ENCODE data around the gene ERCC6L2.

Gene ERCC6L2

DNA sequence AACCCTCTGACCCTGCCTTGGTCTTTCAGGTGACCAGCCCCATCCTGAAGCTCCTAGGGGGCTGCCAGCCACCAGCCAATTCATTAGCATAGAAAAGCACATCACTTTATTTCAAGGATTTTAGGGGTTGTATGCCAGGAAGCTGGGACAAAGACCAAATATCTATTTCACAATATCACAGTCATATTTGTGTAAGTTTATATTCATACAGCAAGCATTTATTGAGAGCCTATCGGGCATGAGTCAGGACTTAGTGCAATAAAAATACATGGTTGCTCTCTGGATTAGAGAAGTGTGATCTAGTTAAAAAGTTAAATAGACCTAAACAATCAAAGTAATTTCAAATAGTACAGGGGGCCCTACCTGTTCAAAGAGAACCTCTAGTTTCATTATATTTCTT is 113.8 kb downstream of the ERCC6L2 start:
- DNase-seq, result no peak

DNA sequence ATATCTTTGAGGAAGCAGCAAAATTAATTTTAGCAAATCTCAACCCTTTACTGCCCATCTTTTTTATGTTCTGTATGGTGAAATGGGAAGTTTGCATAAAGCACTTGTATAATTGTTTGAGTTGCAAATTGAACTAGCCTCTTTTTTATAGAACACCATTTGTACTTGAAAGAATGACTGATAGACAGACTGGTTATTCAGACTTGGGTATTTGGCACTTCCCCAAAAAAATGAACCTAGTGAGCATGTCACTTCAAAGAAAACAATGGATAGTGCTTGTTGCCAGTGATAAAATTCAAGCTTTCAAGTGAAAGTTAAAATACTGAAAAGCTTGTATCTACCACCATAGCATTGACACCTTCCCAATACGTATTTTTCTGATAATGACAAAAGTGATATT is 115.8 kb downstream of the ERCC6L2 start:
- DNase-seq, result no peak

DNA sequence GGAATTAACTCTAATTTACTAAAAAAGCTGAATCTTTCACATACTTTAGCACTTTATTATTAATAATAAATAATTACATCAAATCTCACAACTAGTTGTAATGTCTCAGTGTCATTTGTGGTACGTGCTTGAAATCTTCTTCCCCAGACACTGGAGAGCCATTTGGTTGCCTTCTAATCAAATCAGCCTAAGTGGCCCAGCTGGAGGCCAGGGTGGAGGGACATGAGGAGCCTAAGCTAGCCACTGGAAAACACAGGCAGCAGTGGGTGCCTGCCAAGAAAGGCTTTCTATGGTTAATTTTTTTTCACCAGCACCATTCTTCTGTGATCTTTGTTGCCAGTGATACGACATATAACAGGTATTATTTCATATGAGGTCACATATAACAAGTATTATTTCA is 117.0 kb downstream of the ERCC6L2 start:
- DNase-seq, result no peak

DNA sequence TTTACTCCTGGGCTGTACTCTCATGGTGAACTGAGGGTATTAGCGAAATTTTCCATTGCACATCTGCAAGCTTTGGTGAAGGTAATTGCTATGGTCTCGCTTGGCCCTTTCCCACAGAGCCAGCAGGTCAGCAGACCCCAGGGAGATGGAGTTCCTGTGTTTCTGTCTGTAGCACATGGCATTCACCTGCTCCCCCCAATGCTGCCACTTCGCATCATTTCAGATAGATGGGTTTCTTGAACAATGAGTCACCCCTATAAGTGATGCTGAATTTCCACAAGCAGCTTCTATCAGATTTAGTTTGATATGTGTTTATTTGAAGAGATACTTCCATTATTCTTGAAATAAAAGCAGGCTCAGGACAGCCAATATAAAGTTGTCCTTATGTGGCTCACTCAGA is 117.8 kb downstream of the ERCC6L2 start:
- no peak for DNase-seq

DNA sequence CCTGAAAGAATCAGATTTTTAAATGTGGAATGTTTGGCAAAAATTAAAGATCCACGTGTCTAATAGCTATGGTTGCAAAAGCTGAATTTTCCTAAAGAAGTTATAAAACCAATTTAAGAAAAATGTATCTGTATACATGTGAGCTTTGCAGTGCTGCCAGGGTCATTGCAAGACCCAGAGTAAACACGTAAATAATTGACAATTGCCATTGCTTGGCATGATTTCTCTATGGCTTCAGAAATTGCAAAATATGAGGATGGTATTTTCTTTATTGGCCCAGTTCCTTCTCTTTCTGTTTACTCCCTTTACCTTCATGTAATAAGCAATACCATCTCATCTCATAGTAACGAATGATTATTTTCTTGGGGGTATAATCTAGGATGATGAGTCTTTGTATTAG is 123.9 kb downstream of the ERCC6L2 start:
- DNase-seq, result no peak

DNA sequence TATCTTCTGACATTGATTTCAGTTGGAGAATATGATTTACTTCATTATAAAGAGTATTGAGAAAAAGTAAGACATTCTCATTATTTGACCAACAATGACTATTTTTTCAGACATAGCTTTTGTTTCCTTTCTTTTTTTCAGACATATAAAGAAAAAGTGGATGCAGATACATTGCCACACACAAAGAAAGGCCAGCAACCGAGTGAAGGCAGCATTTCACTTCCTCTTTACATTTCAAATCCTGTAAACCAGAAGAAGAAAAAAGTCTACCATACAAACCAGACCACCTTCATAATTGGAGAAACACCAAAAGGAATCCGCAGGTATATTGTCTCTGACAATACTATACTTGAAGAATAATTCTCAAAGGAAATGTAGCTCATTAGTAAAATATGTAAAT is 128.9 kb downstream of the ERCC6L2 start:
- no peak for DNase-seq

DNA sequence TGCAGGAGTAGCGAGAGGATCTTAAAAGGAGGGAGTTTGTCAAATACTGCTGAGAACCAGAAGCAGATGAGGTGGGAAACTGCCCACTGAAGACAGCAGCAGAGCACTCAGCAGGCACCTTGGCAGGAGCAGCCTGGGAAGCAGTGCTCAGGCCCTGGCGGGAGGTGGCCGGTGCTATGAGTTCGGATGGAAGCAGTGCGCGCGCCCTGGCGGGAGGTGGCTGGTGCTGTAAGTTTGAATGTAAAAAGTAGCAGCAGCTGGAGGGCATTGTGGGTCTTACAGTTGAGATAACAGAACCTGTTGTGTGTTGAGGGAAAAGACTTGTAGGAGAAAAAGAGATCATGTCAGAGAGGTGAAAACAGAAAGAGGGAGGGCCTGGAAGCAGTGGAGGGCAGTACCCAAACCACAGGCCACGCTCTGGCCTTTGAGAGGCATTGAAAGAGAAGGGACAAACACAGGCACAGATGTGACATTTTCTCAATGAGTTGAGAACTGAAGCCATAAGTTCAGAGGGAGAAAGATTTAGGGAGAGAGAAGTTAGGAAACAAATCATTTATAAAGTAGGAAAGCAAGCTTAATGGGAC is 130.9 kb downstream of the ERCC6L2 start:
- DNase-seq, result no peak

DNA sequence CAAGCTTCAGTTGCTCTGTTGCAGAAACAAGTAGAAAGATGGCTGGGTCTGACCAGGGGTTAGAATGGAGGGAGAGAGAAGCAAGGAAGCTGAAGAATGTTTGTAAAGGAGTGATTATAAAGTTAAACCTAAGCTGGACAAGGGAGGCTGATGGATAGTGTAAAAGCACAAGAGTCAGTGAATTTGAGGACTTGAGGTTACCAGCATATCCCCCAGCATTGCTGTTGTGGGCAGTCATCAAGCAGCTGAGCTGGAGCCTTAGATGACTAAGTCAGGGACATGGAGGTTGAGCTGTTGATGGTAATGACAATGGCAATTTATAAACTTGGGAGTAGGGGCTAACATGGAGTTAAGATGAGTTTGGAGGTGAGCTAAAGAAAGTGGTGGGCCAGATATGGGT is 131.5 kb downstream of the ERCC6L2 start:
- DNase-seq, result no peak

DNA sequence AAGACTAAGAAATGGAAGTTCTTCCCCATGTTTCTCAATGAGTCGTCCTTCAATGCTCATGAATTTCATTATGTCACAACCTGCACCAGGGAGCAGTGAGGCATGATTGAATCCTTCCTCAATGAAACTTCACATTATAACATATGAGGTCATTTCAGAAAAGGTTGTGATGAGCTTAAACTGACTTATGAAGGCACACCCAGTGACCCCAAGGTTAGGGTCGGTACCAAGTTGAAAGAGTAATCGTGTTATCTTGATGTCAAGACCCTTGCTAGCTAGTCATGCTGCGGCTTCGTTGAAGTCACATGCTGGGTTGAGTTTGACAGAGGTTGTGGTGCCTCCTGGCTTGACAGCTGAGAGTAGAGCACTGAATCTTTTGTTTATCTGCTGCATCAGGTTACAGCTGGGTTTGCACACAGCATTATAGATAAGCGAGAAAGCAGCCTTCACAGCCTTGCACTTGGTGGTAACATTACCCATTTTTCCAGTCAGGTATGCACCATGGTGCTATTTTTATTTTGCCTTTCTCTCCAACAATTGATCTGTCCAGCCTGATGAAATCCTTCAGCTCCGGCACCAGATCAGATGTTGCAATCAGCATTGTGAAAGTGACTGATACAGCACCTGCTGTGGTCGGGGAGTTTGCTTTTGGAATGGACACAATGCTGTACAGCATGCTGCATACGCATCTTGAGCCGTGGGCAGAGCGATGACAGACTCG is 133.2 kb downstream of the ERCC6L2 start:
- DNase-seq, result no peak

DNA sequence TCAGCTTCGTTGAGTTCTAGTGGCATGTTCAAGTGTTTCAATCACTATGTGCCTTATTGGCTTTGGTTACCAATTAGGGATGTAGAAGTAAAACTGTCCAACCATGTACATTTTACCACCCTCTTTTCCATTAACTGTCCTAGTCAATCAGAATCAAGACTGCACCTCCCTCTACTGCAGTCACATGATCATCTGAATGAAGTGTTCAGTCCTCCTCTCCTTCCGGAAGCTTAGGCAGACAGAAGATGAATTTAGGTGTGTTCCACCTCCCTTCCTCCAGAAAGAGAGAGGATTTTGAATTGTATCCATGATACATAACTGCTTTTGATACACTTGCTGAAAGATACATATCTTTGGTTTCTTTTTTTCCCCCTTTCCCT is 133.7 kb downstream of the ERCC6L2 start:
- DNase-seq, result no peak

DNA sequence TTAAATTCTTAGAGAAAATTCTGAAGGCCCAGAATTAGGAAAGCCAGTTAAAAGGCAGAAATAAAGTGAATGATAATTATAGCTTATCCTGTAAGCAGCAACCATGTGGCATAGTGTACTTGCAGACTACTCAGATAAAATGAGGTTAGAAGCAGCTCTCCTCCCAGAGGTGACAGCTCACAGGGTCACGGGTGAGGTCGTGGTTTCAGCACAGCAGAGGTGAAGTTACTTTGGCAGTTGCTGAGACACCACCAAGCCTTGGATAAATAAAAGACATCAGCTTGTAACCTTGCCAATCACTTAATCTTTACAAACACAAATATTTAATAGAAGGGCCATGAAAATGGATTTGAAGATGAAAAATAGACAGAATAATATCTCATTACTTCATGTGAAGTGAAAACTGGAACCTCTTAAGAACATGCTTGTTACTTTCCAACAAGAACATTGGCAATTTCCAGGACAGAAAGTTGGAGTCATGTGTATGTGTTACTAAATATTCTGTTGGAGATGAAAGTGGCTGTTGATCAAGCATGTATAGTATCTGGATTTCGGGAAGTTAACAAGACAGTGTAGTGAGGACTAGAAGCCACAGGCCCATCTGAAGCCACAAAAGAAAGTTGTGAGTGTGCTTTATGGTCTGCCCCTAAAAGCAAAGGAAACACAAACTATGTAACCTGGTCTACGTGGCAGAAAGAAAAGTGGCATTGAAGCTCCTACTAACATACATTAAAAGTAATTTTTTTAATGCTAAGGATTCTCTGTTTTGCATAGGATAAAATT is 134.4 kb downstream of the ERCC6L2 start:
- DNase-seq, result no peak

DNA sequence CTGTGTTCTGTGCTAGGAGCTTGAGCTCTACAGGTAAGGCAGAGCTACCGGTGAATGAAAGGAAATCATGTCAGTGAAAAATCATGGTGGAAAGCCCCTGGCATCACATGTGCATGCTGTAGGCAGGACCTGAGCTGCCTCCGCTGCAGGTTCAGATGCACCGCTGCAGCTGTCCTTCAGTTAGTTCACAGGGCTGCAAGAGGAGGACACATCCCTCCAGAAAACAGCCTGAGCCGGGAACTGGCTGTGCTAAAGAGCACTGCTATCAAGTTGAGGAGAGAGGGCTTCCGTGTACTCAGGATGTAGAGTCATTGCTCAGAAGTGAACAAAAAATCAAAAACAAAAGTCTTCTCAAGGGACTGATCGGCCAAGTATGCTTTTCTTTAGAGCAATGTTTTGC is 138.6 kb downstream of the ERCC6L2 start:
- no peak for DNase-seq

DNA sequence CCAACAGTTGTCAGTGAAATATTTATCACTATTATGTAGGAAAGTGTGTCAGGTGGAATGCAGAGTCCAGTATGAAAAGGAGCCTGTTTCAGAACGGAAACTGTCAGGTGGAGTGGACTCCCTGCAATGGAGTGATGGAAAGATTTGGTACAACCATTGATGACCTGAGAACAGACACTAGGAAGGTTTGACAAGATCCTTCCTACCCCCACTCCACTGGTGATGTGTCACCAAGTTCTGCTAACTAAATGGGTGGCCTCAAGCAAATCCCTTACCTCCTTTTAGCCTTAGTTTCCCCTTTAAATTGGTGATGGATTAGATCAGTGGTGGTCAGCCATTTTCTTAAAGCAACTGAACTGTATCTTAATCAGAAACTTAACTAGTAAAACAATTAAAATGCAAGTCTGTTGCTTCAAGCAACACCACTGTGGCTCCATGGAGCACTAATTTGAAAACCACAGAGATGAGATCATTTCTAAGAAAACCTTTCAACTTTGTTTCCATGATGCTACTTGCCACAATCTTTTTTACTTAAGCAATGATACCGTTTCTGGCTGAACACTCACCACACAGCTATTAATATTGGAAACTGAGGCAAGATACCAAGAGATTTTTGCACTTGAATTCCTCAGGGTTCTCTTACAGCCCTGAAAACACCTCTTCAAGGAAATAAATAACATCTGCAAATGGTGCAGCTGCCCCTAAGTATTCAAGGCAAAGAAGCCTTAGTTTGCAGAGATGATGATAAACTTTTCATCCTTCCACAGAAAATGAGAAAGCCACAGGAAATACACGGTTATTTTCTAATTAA is 140.6 kb downstream of the ERCC6L2 start:
- no peak for DNase-seq
